ENCODE data around the gene STAT5B.

STAT5B gene

DNA sequence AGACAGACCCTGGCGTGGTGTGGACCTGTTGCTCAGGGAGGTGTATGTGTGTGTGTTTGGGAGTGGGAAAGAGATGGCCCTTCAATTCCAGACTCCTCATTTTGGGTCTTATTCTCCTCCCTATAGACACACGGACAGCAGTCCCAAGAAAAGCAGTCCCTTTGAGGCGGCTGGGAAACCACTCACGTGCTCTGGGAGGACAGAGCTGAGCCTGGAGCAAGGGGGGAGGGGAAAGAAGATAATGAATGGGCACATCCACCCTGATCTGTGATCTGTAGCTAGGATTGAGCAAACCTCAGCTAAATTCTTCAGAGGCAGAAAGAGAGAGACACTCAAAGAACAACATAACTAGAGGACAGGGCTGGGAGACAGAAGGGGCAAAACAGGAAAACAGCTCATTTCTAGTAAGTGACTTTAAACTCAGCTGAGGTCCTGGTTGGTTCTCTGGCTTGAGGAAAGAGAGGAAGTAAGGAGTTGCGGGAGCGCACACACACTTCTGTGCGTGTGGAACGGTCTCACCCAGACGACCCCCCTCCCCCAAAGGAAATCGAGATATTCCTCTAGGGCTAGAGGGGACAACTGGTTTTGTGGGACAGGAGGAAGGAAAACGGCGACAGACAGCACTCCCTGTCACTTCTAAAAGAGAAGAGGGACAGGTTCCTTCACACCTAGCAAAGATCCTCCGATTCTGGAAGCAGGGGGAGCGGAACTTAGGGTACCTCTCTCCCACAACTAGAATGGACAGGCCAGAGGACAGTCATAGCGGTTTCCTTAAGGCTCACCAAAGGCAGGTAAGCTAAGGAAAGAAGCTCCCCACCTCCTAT lies 122.1 kb downstream of the STAT5B start:
- Histone ChIP-seq H2AFZ (ENCODE audit: low read length) (peak overlapping the region; percentile 53; the same call in 1 of the 2 replicates), H3K4me2 (ENCODE audit: low read depth, low read length) (peak overlapping the region; percentile 92), H3K27me3 (replicated peaks; ENCODE audit: insufficient read depth, low read length) (no peaks in the 10 kb centered on the region), H3K9ac (ENCODE audit: low read length) (peak overlapping the region; percentile 93), H3K9me3 (replicated peaks; ENCODE audit: insufficient read depth, low read length) (no peaks in the 10 kb centered on the region), H3K4me3 (ENCODE audit: low read length) (peak overlapping the region; percentile 89), H3K27ac (ENCODE audit: low read length) (peak overlapping the region; percentile 3; the same call in 1 of the 2 replicates), H3K79me2 (ENCODE audit: low read length) (peaks cover 54% of the 10 kb centered on the region), H3K9me2 (replicated peaks; ENCODE audit: insufficient read depth, low read length) (no peaks in the 10 kb centered on the region), H3K4me1 (ENCODE audit: low read length) (peaks cover 7% of the 10 kb centered on the region; the same call in 1 of the 2 replicates), H4K20me1 (ENCODE audit: insufficient read depth, low read length) (no peaks in the 10 kb centered on the region), H3K36me3 (replicated peaks; ENCODE audit: insufficient read depth, low read length) (no peaks in the 10 kb centered on the region), H3F3A (ENCODE audit: insufficient read depth, low read length) (0 out of 2 replicates have a peak, but pooled peaks cover 3% of the 10 kb centered on the region)
- TF ChIP-seq EZH2 (optimal IDR thresholded peaks at IDR 0.05; ENCODE audit: low read depth, low read length), result no peak
- TF ChIP-seq, protein P1, sequence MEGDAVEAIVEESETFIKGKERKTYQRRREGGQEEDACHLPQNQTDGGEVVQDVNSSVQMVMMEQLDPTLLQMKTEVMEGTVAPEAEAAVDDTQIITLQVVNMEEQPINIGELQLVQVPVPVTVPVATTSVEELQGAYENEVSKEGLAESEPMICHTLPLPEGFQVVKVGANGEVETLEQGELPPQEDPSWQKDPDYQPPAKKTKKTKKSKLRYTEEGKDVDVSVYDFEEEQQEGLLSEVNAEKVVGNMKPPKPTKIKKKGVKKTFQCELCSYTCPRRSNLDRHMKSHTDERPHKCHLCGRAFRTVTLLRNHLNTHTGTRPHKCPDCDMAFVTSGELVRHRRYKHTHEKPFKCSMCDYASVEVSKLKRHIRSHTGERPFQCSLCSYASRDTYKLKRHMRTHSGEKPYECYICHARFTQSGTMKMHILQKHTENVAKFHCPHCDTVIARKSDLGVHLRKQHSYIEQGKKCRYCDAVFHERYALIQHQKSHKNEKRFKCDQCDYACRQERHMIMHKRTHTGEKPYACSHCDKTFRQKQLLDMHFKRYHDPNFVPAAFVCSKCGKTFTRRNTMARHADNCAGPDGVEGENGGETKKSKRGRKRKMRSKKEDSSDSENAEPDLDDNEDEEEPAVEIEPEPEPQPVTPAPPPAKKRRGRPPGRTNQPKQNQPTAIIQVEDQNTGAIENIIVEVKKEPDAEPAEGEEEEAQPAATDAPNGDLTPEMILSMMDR (IDR thresholded peaks at IDR 0.05; ENCODE audit: low read length), result no peak
- TF ChIP-seq EZH2phosphoT487 (IDR thresholded peaks at IDR 0.05; ENCODE audit: low read length), result no peak
- no peak for DNase-seq

Data from MM.1S (cell line).